Measurements from ENCODE around the gene GPR143. TPM values are rescaled to one million over a fixed set of nuclear protein-coding genes. Genes with fewer than 3 reads are reported as not detected.

GPR143 gene
- total RNA-seq, 4 donors from 2014 or later, result not detected

GRCh38 chrX:9703406-9703805 is 62.2 kb downstream of the GPR143 start:
- H3K36me3 ChIP-seq, result no peaks in the 10 kb centered on the region
- no peak overlapping the region for H3K27ac ChIP-seq
- no peaks in the 10 kb centered on the region for H3K4me1 ChIP-seq
- H3K4me3 ChIP-seq, result no peak overlapping the region
- TF ChIP-seq, protein P1, sequence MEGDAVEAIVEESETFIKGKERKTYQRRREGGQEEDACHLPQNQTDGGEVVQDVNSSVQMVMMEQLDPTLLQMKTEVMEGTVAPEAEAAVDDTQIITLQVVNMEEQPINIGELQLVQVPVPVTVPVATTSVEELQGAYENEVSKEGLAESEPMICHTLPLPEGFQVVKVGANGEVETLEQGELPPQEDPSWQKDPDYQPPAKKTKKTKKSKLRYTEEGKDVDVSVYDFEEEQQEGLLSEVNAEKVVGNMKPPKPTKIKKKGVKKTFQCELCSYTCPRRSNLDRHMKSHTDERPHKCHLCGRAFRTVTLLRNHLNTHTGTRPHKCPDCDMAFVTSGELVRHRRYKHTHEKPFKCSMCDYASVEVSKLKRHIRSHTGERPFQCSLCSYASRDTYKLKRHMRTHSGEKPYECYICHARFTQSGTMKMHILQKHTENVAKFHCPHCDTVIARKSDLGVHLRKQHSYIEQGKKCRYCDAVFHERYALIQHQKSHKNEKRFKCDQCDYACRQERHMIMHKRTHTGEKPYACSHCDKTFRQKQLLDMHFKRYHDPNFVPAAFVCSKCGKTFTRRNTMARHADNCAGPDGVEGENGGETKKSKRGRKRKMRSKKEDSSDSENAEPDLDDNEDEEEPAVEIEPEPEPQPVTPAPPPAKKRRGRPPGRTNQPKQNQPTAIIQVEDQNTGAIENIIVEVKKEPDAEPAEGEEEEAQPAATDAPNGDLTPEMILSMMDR (IDR thresholded peaks at IDR 0.05), result no peak
- no peak for TF ChIP-seq POLR2A (IDR thresholded peaks at IDR 0.05)
- no peaks in the 10 kb centered on the region for H3K9me3 ChIP-seq
- no peaks in the 10 kb centered on the region for H3K27me3 ChIP-seq
- DNase-seq, result no peak

GRCh38 chrX:9701790-9702189 is 63.9 kb downstream of the GPR143 start:
- no peaks in the 10 kb centered on the region for H3K27me3 ChIP-seq
- H3K9me3 ChIP-seq, result no peaks in the 10 kb centered on the region
- no peak overlapping the region for H3K4me3 ChIP-seq
- no peak for DNase-seq
- no peak for TF ChIP-seq POLR2A (IDR thresholded peaks at IDR 0.05)
- TF ChIP-seq, protein P1 (IDR thresholded peaks at IDR 0.05), result no peak
- H3K27ac ChIP-seq, result no peak overlapping the region
- H3K36me3 ChIP-seq, result no peaks in the 10 kb centered on the region
- H3K4me1 ChIP-seq, result no peaks in the 10 kb centered on the region

- Histone ChIP-seq H3K4me1 (no peaks in the 10 kb centered on the region), H3K27ac (no peak overlapping the region), H3K36me3 (no peaks in the 10 kb centered on the region), H3K27me3 (no peaks in the 10 kb centered on the region), H3K9me3 (no peaks in the 10 kb centered on the region), H3K4me3 (no peak overlapping the region)
- TF ChIP-seq, protein P1 (IDR thresholded peaks at IDR 0.05), result no peak
- no peak for TF ChIP-seq POLR2A (IDR thresholded peaks at IDR 0.05)
- DNase-seq, result no peak
Observed at GRCh38 chrX:9700555-9700954, 65.1 kb downstream of the GPR143 start.

- no peak for TF ChIP-seq POLR2A (IDR thresholded peaks at IDR 0.05)
- TF ChIP-seq, protein P1 (IDR thresholded peaks at IDR 0.05), result no peak
- Histone ChIP-seq H3K9me3 (no peaks in the 10 kb centered on the region), H3K27ac (no peak overlapping the region), H3K4me1 (no peaks in the 10 kb centered on the region), H3K4me3 (no peak overlapping the region), H3K27me3 (no peaks in the 10 kb centered on the region), H3K36me3 (no peaks in the 10 kb centered on the region)
- no peak for DNase-seq
Observed at GRCh38 chrX:9698576-9698975, 67.1 kb downstream of the GPR143 start.

- Histone ChIP-seq H3K4me3 (no peak overlapping the region), H3K27ac (no peak overlapping the region), H3K36me3 (no peaks in the 10 kb centered on the region), H3K9me3 (no peaks in the 10 kb centered on the region), H3K27me3 (no peaks in the 10 kb centered on the region), H3K4me1 (no peaks in the 10 kb centered on the region)
- DNase-seq, result no peak
- no peak for TF ChIP-seq POLR2A (IDR thresholded peaks at IDR 0.05)
- TF ChIP-seq, protein P1 (IDR thresholded peaks at IDR 0.05), result no peak
Observed at GRCh38 chrX:9693307-9694001, 72.2 kb downstream of the GPR143 start.
